ENCODE measurements around the gene SULT1C2.

DNA sequence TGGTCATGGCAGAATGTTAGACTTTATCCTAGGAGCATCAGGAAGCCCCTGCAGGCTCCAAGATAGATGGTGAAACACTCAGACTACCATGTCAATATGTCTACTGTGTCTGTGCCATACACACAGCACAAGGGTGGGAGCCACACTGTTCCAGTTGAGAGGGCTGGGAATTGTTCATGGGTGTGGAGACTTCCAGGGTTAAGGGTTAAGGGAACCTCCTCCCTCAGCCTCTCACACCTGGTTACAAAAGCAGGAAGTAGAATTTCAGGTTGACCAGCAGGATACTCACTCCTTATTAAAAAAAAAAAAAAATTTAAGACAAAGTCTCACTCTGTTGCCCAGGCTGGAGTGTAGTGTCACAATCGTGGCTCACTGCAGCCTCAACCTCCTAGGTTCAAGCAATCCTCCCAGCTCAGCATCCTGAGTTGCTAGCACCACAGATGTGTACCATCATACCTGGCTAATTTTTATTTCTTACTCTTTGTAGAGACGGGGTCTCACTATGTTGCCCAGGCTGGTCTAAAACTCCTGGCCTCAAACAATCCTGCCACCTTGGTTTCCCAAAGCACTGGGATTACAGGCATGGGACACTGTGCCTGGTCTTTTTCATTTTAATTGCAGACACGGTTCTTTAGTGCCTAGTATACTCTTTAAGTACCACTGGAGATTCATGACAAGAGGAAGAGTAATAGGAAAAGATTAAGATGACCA lies 26.0 kb downstream of the SULT1C2 start:
- TF ChIP-seq, protein P1, sequence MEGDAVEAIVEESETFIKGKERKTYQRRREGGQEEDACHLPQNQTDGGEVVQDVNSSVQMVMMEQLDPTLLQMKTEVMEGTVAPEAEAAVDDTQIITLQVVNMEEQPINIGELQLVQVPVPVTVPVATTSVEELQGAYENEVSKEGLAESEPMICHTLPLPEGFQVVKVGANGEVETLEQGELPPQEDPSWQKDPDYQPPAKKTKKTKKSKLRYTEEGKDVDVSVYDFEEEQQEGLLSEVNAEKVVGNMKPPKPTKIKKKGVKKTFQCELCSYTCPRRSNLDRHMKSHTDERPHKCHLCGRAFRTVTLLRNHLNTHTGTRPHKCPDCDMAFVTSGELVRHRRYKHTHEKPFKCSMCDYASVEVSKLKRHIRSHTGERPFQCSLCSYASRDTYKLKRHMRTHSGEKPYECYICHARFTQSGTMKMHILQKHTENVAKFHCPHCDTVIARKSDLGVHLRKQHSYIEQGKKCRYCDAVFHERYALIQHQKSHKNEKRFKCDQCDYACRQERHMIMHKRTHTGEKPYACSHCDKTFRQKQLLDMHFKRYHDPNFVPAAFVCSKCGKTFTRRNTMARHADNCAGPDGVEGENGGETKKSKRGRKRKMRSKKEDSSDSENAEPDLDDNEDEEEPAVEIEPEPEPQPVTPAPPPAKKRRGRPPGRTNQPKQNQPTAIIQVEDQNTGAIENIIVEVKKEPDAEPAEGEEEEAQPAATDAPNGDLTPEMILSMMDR (conservative IDR thresholded peaks at IDR 0.05; ENCODE audit: low read depth, low read length) = no peak
- TF ChIP-seq EZH2 (IDR thresholded peaks at IDR 0.05; ENCODE audit: borderline replicate concordance, low read depth, low read length, poor library complexity, severe bottlenecking) = no peak
